AG08396 (cell line): ENCODE measurements around the gene PNMA8A.
A peak's percentile ranks its signal among the peaks of the same experiment; 100 is the strongest.

Experiments
- DNase-seq: peaks from one replicate; pipeline ENCODE4 v3.0.0; 2012; ENCODE audit warnings: low spot score, mixed read lengths

Gene PNMA8A

DNA sequence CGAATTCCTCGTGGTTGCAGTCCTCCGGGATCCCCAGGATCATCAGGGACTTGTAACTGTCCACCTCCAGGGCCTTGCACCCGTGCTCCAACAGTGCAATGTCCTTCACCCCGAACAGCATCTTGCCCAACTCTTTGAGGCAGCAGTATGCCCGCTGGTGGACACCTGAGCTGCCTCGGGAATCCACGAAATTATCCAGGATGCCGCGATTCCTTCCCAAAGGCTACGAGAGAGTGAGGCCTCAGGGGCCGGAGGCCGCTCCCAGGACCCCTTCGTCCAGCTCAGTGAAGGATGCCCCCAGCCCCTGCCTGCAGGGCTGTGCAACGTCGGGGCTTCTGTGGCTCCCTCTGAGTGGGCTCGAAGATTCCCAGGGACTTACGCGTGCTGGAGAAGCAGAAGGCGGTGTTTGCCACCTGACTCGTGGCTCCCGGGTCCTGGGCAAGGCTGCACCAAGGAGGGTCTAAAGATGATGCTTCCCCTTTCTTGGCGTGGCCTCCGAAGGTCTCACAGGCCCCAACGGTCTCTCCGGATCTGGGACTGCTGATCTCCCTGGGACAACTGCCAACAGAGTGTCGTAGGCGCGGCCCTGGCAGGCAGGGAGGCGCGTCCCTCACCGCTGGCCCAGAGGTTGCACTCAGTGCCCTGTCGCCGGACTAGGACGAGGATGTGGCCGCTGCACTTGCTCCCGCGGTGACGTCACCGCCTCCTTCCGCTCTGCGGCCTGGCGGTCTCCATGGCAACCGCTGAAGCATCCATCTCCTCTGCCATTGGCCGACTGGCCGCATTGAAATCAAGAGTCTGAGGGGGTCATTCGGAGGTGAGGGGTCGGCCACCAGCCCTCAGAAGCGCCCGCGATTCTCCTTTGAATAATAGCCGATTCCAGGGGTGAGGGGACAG, 42.9 kb downstream of the PNMA8A start, which contains the start of gene PNMA8C:
Gene PNMA8C, minus strand, starts transcription at position 698 of the 897 bp plus-strand sequence. Its CDS starts 577 bp downstream, at position 121.
- peak; percentile 71 for DNase-seq

GRCh38 chr19:46427518-46428045, 43.8 kb downstream of the PNMA8A start:
- DNase-seq: no peak

DNA sequence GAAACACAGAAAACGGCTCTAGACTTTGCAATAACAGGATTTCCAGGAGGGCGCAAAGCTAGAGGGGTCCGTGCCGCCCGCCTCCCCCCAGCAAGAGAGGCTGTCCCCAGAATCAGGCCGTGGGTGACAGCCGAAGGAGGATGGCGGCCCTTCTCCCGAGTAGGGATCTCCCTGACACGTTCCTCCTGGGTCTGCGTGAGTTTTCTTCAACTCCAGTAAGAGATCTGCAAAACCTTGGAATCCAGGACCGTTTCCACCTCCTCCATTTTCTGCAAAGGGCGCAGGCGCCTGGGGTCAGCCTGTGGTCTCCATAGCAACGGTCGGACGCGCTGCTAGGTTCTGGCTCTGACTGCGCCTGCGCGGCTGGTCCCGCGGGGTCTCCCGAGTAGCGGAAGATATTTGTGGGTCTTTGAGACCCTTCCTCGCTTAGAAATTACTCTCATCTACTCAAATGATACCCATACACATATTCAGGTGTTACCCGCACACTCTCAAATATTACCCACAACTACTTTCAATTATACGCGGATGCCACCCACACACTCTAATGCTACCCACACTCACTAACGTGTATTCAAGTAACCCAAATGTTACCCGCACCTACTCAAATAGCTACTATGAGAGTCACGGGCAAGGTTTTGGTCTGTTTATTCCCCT, 44.7 kb downstream of the PNMA8A start:
- peak; percentile 94 for DNase-seq

GRCh38 chr19:46426035-46426505, 45.3 kb downstream of the PNMA8A start:
- no peak for DNase-seq

- DNase-seq: no peak
Measured at GRCh38 chr19:46423188-46423587, 48.2 kb downstream of the PNMA8A start.

DNA sequence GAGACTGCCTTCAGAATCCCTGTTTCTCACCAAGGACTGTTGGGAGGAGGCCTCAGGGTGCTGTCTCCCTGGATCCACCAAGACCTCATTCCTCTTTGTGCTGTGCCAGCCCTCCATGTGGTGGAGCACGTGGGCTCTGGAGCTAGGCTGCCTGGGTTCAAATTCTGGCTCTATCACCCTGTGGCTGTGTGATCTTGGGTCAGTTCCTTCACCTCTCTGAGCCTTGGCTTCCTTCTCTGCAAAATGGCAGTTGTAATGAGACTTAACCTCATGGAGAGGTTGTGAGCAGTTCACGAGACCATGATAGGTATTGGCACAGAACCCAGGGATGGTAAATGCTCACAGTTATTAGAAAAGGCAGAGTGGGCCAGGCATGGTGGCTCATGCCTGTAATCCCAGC, 49.0 kb downstream of the PNMA8A start:
- DNase-seq: no peak

DNA sequence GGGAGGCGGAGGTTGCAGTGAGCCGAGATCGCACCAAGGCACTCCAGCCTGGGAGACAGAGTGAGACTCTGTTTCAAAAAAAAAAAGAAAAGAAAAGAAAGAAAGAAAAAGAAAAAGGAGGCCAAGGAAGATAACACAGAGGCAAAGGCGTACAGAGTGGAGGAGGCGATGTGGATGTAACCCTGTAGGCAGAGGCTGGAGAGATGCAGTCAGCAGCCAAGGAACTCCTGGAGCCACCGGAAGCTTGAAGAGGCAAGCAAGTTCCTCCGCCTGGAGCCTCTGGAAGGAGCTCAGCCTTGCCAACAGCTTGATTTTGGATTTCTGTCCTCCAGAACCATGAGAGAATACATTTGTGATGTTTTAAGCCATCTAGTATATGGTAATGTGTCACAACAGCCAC, 51.3 kb downstream of the PNMA8A start:
- DNase-seq: no peak
